GM19397 (cell line): Measurements from ENCODE around the gene KCNC3.
"Not testable (repeated sequence)": the region's sequence is repeated elsewhere in the genome, so short reads cannot be mapped to it uniquely, and the experiment has no call there.

Experiments
- ATAC-seq: cut with Tn5 transposase; IDR thresholded peaks from one replicate; pipeline ENCODE4 v1.9.1; 2021; ENCODE audit warnings: mild to moderate bottlenecking, moderate library complexity; ENCODE audit not compliant: unreplicated experiment

Gene KCNC3

GRCh38 chr19:50356691-50357177 is 27.6 kb upstream of the KCNC3 start:
- ATAC-seq: no peak

GRCh38 chr19:50353487-50353880 is 24.3 kb upstream of the KCNC3 start:
- not testable (repeated sequence) for ATAC-seq

GRCh38 chr19:50352242-50352641 is 23.1 kb upstream of the KCNC3 start:
- no peak for ATAC-seq

GRCh38 chr19:50349277-50350057 is 20.3 kb upstream of the KCNC3 start:
- no peak for ATAC-seq

GRCh38 chr19:50347089-50347581 is 18.0 kb upstream of the KCNC3 start:
- not testable (repeated sequence) for ATAC-seq

- ATAC-seq: no peak
Observed at GRCh38 chr19:50344661-50345318, 15.6 kb upstream of the KCNC3 start.

- peak; percentile 55 for ATAC-seq
Observed at GRCh38 chr19:50341091-50341564, 12.0 kb upstream of the KCNC3 start.

- no peak for ATAC-seq
Observed at GRCh38 chr19:50340331-50340730, 11.2 kb upstream of the KCNC3 start.

GRCh38 chr19:50337031-50337430 is 7.9 kb upstream of the KCNC3 start:
- ATAC-seq: not testable (repeated sequence)

- no peak for ATAC-seq
Observed at GRCh38 chr19:50334741-50335421, 5.7 kb upstream of the KCNC3 start.

- peak; percentile 32 for ATAC-seq
Observed at GRCh38 chr19:50333737-50334617, 4.8 kb upstream of the KCNC3 start.

- peak; percentile 47 for ATAC-seq
Observed at GRCh38 chr19:50333235-50333736, 4.1 kb upstream of the KCNC3 start.

- no peak for ATAC-seq
Observed at GRCh38 chr19:50332244-50333038, 3.3 kb upstream of the KCNC3 start.

- no peak for ATAC-seq
Observed at GRCh38 chr19:50331994-50332243, 2.7 kb upstream of the KCNC3 start.

GRCh38 chr19:50331221-50331993 is 2.2 kb upstream of the KCNC3 start:
- no peak for ATAC-seq

GRCh38 chr19:50330365-50331078 is 1.3 kb upstream of the KCNC3 start:
- no peak for ATAC-seq

GRCh38 chr19:50329926-50330294 is 733 bp upstream of the KCNC3 start:
- ATAC-seq: not testable (repeated sequence)

GRCh38 chr19:50328873-50329145 is 368 bp downstream of the KCNC3 start:
- ATAC-seq: no peak
